HG02763 (cell line): ENCODE measurements around the gene PTPN5.
"Not testable (repeated sequence)": the region's sequence is repeated elsewhere in the genome, so short reads cannot be mapped to it uniquely, and the experiment has no call there.

ENCODE experiments used
- ATAC-seq: cut with Tn5 transposase; IDR thresholded peaks from one replicate; pipeline ENCODE4 v1.9.1; 2021; ENCODE audit warnings: mild to moderate bottlenecking, moderate library complexity; ENCODE audit not compliant: unreplicated experiment

The PTPN5 gene

DNA sequence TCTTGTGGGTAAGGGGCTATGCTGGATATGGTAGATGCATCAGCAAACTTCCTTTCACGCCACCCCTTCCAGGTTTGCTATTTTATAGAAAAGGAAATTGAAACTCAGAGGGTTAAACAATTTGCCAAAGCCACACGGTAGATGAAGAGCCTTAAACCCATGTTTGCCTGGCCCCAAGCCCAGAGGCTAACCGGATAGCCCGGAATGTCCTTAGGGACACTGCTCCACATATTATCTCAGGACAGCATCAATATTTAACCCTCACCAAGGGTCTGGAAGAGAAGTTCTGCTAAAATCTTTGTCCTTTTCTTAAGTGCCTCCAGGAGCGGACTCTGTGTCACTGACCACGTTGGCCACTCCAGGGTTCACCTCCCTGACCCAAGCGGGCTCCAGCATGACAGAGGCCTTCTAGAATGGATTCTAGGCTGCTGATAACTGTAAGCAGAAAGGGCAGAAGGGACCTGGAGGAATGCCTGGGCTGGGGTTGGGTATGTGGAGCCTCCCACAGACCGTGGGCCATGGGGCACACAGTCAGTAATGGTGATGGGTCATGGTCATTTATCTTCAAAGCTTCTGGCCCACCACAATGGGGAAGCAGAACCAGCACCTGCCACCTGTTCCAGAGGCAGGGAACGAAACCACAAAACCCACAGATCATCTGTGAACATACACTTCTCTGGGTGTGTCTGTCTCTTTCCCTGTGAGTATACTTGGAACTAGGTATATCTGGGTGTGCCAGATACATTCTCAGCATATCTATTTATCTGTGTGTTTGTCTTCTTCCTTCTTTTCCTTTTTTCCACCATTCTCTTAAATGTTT, 98.4 kb downstream of the PTPN5 start:
- ATAC-seq = no peak

GRCh38 chr11:18691467-18692140, 100.0 kb downstream of the PTPN5 start:
- ATAC-seq = not testable (repeated sequence)

GRCh38 chr11:18684267-18684666, 107.3 kb downstream of the PTPN5 start:
- no peak for ATAC-seq

GRCh38 chr11:18682466-18682865, 109.1 kb downstream of the PTPN5 start:
- ATAC-seq = no peak

GRCh38 chr11:18681949-18682348, 109.6 kb downstream of the PTPN5 start:
- not testable (repeated sequence) for ATAC-seq
